Esophagus squamous epithelium (tissue), 5 donors: ENCODE data around the gene SLC41A3. TPM values are rescaled to one million over a fixed set of nuclear protein-coding genes. Genes with fewer than 3 reads are reported as not detected.

Experiments used
- DNase-seq: peaks from one replicate; lab custom pipeline; 2025; lab: John Stamatoyannopoulos, UW
- H3K27ac ChIP-seq, 4 donors: fragments of 200-600 bp; sonication (generic); one replicate each; pipeline ENCODE4 v1.5.1; 2016 to 2019; ENCODE audit warnings: mild to moderate bottlenecking in 1 of 4
- H3K27me3 ChIP-seq, 4 donors: fragments of 200-600 bp; sonication (generic); 1 replicate in 3 of 4; 2 replicates in 1 of 4; pipeline versions ENCODE4 v1.5.1 to v1.6.0; 2017 to 2021; ENCODE audit warnings: antibody characterized with exemption in 1 of 4
- H3K36me3 ChIP-seq, 3 donors: fragments of 200-600 bp; sonication (generic); one replicate each; pipeline ENCODE4 v1.5.1; 2016 to 2019
- H3K4me1 ChIP-seq, 3 donors: fragments of 200-600 bp; sonication (generic); one replicate each; pipeline ENCODE4 v1.5.1; 2017 to 2019
- H3K4me3 ChIP-seq, 4 donors: fragments of 200-600 bp; sonication (generic); 1 replicate in 3 of 4; 2 replicates in 1 of 4; pipeline ENCODE4 v1.5.1; 2016 to 2019; ENCODE audit warnings: mild to moderate bottlenecking in 2 of 4, moderate library complexity in 1 of 4
- H3K9me3 ChIP-seq, 3 donors: fragments of 200-600 bp; sonication (generic); one replicate each; pipeline ENCODE4 v1.5.1; 2016 to 2019
- POLR2A ChIP-seq, 4 donors: fragments of 450-650 bp; IDR thresholded peaks; one replicate each; pipeline ENCODE4 v1.6.1; 2017; ENCODE audit warnings: antibody characterized with exemption in 4 of 4, mild to moderate bottlenecking in 4 of 4, moderate library complexity in 3 of 4
- WGBS, 2 donors: methylation state at CpG; one replicate each; pipeline ENCODE4 v1.1.5; 2018; 5-methylcytosine and 5-hydroxymethylcytosine counted together
- intact Hi-C: fragments of 100-400 bp; cut with DNase I; formaldehyde crosslinking; loops from one replicate; pipeline ENCODE4 v1.15.0; 2022
- total RNA-seq, 4 donors: library from RNA; depleted of rRNA; stranded (reverse); fragments of >200 nt; gene quantifications; one replicate each; pipeline ENCODE4 v1.1.0, GENCODE V29; 2016
- TF ChIP-seq, protein P1 (sequence below), 6 experiments: fragments of 450-650 bp in 4 of 6; fragments of 200-600 bp in 2 of 6; sonication (generic) in 2 of 6; IDR thresholded peaks; one replicate each; pipeline ENCODE4 v1.5.1; 2016 to 2019; ENCODE audit warnings: antibody characterized with exemption in 6 of 6, mild to moderate bottlenecking in 4 of 6, moderate library complexity in 4 of 6
- donor health status: DM: yes; HTN: yes; CAD: no.

SLC41A3 gene
- total RNA-seq, 4 donors from 2014 or later, result 17.7 to 46.5 (median 20.4) TPM

DNA sequence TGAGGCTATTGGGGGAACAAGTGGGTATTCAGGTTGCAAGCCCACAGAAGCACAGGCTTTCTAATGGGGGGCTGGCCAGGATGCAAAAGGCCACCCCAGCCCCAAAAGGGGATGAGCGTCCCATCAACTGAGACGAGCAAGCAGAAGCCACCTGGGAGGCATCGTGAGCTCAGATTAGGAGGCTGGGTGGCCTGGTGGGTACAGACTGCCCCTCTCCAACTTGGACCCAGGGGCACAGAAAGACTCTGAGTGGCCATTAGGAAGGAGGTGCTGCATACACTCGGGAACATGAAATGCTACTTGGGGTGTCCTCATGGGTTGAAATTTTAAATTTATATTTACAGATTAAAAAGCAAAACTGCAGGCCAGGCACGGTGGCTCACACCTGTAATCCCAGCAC lies 29.1 kb downstream of the SLC41A3 start:
- H3K9me3 ChIP-seq, result no peaks in the 10 kb centered on the region
- peaks cover 0 to 19% (median 0%) of the 10 kb centered on the region in 3 donors for H3K36me3 ChIP-seq
- no peak for DNase-seq
- H3K4me1 ChIP-seq, result peaks cover 11 to 19% (median 14%) of the 10 kb centered on the region in 3 donors
- no peak overlapping the region for H3K27ac ChIP-seq
- no peak for TF ChIP-seq POLR2A (IDR thresholded peaks at IDR 0.05)
- TF ChIP-seq, protein P1, sequence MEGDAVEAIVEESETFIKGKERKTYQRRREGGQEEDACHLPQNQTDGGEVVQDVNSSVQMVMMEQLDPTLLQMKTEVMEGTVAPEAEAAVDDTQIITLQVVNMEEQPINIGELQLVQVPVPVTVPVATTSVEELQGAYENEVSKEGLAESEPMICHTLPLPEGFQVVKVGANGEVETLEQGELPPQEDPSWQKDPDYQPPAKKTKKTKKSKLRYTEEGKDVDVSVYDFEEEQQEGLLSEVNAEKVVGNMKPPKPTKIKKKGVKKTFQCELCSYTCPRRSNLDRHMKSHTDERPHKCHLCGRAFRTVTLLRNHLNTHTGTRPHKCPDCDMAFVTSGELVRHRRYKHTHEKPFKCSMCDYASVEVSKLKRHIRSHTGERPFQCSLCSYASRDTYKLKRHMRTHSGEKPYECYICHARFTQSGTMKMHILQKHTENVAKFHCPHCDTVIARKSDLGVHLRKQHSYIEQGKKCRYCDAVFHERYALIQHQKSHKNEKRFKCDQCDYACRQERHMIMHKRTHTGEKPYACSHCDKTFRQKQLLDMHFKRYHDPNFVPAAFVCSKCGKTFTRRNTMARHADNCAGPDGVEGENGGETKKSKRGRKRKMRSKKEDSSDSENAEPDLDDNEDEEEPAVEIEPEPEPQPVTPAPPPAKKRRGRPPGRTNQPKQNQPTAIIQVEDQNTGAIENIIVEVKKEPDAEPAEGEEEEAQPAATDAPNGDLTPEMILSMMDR (IDR thresholded peaks at IDR 0.05), result no peak
- H3K4me3 ChIP-seq, result no peak overlapping the region
- intact Hi-C loops, result no loop called here
- H3K27me3 ChIP-seq, result no peaks in the 10 kb centered on the region
- 86 to 91% methylated on average over 4 to 5 of the region's 5 CpGs for WGBS, 2 donors

DNA sequence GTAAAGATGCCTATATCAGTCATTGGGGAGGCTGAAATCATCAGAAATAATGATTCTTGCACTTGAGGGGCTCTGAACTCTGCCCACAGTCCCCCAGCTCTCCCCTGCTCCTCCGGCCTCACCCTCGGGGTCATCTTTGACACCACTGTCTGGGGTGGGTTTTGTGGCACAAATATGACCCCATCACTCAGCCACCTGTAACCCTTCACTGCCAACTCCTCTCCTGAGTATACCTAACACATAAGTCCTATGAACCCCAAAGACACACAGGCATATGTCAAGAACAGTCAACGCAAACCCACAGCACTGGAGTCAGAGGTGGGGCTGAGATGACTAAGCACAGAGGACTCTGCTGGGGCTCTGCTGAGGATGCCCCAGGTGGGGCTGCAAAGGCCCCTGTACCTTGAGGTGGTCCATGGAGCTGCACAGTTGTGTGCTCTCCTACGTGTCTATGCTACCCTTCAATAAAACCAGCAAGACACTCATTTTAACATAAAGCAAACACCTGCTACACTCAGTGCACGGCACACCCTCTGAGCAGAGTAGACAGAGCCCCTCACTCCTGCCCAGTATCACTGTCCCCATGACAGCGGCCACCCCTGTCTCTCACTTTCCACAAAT lies 29.9 kb downstream of the SLC41A3 start:
- WGBS, 2 donors, result 93 to 94% methylated on average over 4 to 6 of the region's 6 CpGs
- Histone ChIP-seq H3K36me3 (peaks cover 0 to 21% (median 0%) of the 10 kb centered on the region in 3 donors), H3K27me3 (no peaks in the 10 kb centered on the region), H3K9me3 (no peaks in the 10 kb centered on the region), H3K27ac (no peak overlapping the region), H3K4me1 (peaks cover 11 to 19% (median 14%) of the 10 kb centered on the region in 3 donors), H3K4me3 (no peak overlapping the region)
- TF ChIP-seq POLR2A (IDR thresholded peaks at IDR 0.05), result no peak
- TF ChIP-seq, protein P1 (IDR thresholded peaks at IDR 0.05), result no peak
- intact Hi-C loops, result no loop called here
- no peak for DNase-seq

DNA sequence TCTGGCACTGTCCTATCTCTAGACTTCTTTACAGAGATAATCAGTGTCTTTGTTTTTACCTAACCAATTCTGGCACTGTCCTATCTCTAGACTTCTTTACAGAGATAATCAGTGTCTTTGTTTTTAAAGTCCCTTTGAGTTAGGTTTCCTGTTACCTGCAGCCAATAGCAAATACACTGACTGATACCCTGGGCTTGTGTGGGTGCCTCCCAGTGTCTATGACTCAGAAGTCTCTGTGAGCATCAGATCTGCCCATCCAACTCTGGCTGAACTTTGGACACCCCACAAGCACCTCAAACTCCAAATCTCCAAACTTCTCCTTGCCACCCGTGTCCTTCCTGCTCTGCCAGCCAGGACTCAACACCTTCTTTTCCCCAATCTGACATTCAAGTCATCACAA lies 30.4 kb downstream of the SLC41A3 start:
- H3K36me3 ChIP-seq, result peaks cover 0 to 22% (median 0%) of the 10 kb centered on the region in 3 donors
- intact Hi-C loops, result no loop called here

DNA sequence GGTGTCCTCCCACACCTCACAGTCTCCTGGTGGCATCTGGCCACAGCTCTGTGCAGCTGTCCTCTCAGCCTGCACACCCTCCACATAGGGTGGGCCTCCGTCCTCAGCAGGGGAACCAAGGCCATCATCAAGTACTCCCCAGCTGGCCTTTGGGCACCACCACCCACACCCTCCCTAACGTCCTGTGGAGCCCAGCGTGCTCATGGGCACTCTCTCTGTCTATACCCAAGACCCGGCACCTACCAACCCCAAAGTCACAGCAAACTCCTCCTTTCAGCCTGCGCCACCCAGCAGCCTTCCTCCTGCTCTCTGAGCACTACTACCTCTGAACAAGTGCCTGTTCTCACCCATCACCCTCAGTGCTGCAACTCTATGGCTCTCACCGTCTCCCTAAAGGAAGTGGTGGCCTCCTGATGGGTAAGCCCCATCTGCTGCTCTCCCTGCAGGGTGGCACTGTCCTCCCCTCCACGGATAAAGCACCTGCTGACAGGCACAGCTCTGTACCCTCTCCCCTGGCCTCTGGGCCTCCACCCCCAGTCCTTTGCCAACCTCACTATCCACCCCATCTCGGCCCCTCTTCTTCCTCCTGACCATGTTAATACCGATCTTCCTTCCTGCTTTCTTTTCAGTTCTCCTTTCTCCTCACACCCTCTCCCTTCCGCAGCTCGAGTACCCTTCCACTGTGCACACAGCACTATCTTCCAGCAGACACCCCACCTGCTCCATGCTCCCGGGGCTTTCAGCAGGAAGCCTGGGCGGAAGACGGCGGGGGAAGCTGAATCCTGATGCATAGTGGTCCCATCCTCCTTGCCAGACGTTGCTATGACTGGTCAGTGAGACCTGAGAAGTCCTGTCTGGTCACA lies 31.5 kb downstream of the SLC41A3 start:
- no peak for DNase-seq
- Histone ChIP-seq H3K4me1 (peaks cover 8 to 15% (median 12%) of the 10 kb centered on the region in 3 donors), H3K4me3 (no peak overlapping the region), H3K27me3 (no peaks in the 10 kb centered on the region), H3K27ac (no peak overlapping the region), H3K9me3 (no peaks in the 10 kb centered on the region), H3K36me3 (peaks cover 0 to 25% (median 0%) of the 10 kb centered on the region in 3 donors)
- TF ChIP-seq, protein P1 (IDR thresholded peaks at IDR 0.05), result no peak
- no peak for TF ChIP-seq POLR2A (IDR thresholded peaks at IDR 0.05)
- 78 to 82% methylated on average over 16 of the region's 16 CpGs for WGBS, 2 donors
- intact Hi-C loops, result no loop called here

More for the DNA sequence above, 30.4 kb downstream of the SLC41A3 start:
- peaks cover 11 to 19% (median 14%) of the 10 kb centered on the region in 3 donors for H3K4me1 ChIP-seq
- 76 to 80% methylated on average over 1 of the region's 1 CpG for WGBS, 2 donors
- H3K9me3 ChIP-seq, result no peaks in the 10 kb centered on the region
- DNase-seq, result no peak
- H3K4me3 ChIP-seq, result no peak overlapping the region
- TF ChIP-seq, protein P1 (IDR thresholded peaks at IDR 0.05), result no peak
- TF ChIP-seq POLR2A (IDR thresholded peaks at IDR 0.05), result no peak
- no peak overlapping the region for H3K27ac ChIP-seq
- no peaks in the 10 kb centered on the region for H3K27me3 ChIP-seq

DNA sequence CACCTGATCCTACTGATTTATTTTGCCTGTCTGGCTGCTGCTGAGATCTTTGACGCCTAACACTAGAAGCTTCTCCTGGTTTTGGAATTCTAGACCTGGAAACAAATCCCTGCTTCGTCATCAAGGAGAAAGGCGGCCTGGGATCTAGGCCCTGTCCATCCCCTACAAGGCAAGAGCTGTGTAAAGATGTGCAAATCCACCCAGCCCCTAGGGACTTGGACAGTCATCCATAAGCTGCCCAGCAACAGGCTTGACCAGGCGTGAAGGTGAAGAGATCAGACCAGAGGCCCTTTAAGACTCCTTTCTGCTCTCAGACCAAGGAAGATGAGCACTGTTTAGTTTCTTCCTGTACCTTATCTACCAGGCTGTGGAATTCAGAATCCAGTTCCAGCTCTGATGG lies 32.2 kb downstream of the SLC41A3 start:
- no peak for TF ChIP-seq POLR2A (IDR thresholded peaks at IDR 0.05)
- TF ChIP-seq, protein P1 (IDR thresholded peaks at IDR 0.05), result no peak
- peaks cover 0 to 31% (median 0%) of the 10 kb centered on the region in 3 donors for H3K36me3 ChIP-seq
- peaks cover 1 to 8% (median 5%) of the 10 kb centered on the region in 3 donors for H3K4me1 ChIP-seq
- no peak for DNase-seq
- no peak overlapping the region for H3K27ac ChIP-seq
- intact Hi-C loops, result no loop called here
- H3K9me3 ChIP-seq, result no peaks in the 10 kb centered on the region
- no peak overlapping the region for H3K4me3 ChIP-seq
- 73 to 86% methylated on average over 4 of the region's 4 CpGs for WGBS, 2 donors
- H3K27me3 ChIP-seq, result no peaks in the 10 kb centered on the region
